ENCODE results near the gene GULP1.

GULP1 gene

GRCh38 chr2:188365058-188365641, 73.5 kb downstream of the GULP1 start:
- peak; percentile 31 for FAIRE-seq
- no peak for DNase-seq (ENCODE audit: insufficient read length, low spot score)

DNA sequence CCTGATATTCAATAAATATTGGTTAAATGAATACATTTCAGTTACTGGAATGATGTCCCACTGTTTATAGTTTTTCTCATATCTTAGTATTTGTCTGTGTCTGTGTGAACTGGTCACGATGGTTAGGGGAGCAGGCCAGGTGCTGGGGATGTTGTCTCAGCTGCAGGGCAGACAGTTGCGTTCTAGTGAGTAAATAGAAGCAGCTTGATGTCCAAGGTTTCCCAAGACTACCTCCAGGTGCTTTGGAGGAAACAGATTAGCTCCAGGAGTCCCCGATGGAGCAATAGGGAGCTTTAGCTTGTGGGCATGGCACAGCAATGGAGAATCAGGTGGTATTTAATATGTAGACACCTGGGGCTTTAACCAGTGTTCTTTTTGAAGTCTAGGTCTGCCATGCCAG, 75.5 kb downstream of the GULP1 start:
- DNase-seq (ENCODE audit: insufficient read length, low spot score) (no peak), FAIRE-seq (no peak)

GRCh38 chr2:188369365-188369764, 77.7 kb downstream of the GULP1 start:
- FAIRE-seq (peak; percentile 80), DNase-seq (ENCODE audit: insufficient read length, low spot score) (peak; percentile 63)

DNA sequence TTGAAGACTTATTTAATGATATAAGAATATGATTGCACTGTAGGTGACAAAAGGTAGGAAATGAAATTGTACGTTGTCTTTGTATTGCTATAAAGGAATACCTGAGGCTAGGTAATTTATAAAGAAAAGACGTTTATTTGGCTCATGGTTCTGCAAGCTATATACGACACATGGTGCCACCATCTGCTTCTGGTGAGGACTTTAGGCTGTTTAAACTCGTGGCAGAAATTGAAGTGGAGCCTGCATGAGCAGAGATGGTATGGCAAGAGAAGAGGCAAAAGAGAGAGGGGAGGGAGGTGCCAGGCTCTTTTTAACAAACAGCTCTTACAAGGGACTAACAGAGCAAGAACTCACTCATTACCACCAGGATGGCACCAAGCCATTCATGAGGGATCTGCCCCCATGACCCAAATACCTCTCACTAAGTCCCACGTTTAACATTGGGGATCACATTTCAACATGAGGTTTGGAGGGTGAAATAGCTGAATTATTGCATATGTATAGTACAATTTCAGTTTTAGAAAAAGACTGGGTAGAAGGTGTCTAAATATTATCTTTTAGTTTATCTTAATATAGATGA, 86.8 kb downstream of the GULP1 start:
- DNase-seq (ENCODE audit: insufficient read length, low spot score) (no peak), FAIRE-seq (no peak)

- no peak for DNase-seq (ENCODE audit: insufficient read length, low spot score)
- no peak for FAIRE-seq
Observed at GRCh38 chr2:188379748-188380147, 88.1 kb downstream of the GULP1 start.

DNA sequence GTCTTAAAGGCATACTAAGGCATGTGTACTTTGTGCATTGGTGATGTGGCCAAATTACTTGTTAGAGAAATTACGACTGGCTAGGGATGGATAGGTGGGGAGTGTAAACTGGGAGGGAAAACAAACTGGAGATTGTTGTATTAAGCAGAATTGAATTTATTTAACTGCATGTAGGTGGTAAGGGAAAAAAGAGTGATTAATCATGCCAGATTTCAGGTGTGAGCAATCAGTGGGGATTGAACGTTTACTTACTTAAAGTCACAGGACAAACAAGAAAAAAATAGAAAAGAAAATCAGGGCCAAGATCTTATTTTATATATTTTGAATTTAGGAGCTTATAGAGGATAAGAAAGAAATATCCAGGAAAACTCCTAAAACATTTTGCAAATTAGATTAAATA, 88.6 kb downstream of the GULP1 start:
- FAIRE-seq (peak; percentile 51), DNase-seq (ENCODE audit: insufficient read length, low spot score) (no peak)

GRCh38 chr2:188381614-188382013, 89.9 kb downstream of the GULP1 start:
- peak; percentile 62 for FAIRE-seq
- peak; percentile 29 for DNase-seq (ENCODE audit: insufficient read length, low spot score)

GRCh38 chr2:188382107-188382506, 90.4 kb downstream of the GULP1 start:
- DNase-seq (ENCODE audit: insufficient read length, low spot score) (no peak), FAIRE-seq (no peak)

- DNase-seq (ENCODE audit: insufficient read length, low spot score) = no peak
- no peak for FAIRE-seq
Observed at GRCh38 chr2:188383158-188383557, 91.5 kb downstream of the GULP1 start.

GRCh38 chr2:188385857-188386256, 94.2 kb downstream of the GULP1 start:
- DNase-seq (ENCODE audit: insufficient read length, low spot score) = no peak
- peak; percentile 20 for FAIRE-seq

- no peak for FAIRE-seq
Observed at GRCh38 chr2:188388831-188389230, 97.2 kb downstream of the GULP1 start.

GRCh38 chr2:188391354-188391753, 99.7 kb downstream of the GULP1 start:
- DNase-seq (ENCODE audit: insufficient read length, low spot score) = no peak

More at GRCh38 chr2:188388831-188389230, 97.2 kb downstream of the GULP1 start:
- no peak for DNase-seq (ENCODE audit: insufficient read length, low spot score)

GRCh38 chr2:188394931-188395472, 103.3 kb downstream of the GULP1 start:
- no peak for DNase-seq (ENCODE audit: insufficient read length, low spot score)
- peak; percentile 80 for FAIRE-seq

More at GRCh38 chr2:188391354-188391753, 99.7 kb downstream of the GULP1 start:
- no peak for FAIRE-seq

- FAIRE-seq (no peak), DNase-seq (ENCODE audit: insufficient read length, low spot score) (no peak)
Observed at GRCh38 chr2:188395903-188396689, 104.4 kb downstream of the GULP1 start.

DNA sequence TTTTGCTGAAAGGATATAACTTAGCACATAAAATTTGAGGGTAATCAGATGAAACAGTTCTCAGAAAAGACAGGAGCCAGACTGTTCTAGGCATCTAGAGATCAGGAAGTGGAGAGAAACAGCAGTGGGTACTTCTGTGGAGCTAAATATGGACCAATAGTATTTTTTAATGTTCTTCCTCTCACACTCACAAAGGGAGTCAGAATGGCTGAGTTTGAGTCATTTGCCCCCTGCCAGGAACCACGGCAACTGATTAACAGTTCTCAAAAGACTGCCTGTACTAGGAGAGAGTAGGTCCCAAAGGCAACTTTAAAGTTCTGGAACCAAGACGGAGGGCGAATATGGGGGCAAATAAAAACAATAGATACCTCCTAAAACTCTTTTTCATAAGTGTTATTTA, 107.5 kb downstream of the GULP1 start:
- DNase-seq (ENCODE audit: insufficient read length, low spot score) = no peak
- no peak for FAIRE-seq

DNA sequence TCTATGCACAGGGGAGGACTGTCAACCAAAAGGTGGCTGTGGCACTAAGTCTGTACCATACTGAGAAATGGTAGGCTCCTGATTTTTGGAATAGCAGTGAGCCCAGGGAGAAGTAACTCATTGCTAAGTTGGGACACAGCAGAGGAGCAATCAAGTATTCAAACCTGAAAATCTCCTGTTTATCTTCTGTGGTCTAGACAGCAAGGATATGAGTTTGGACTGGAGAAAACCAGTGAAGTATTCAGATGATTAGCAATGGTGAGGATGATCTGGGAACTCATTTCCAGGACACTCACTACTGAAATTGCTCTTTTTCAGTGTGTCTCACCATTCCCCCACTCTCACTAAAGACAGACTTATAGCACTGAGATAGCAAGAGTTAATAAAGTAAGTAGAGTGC, 112.0 kb downstream of the GULP1 start:
- FAIRE-seq = no peak

DNA sequence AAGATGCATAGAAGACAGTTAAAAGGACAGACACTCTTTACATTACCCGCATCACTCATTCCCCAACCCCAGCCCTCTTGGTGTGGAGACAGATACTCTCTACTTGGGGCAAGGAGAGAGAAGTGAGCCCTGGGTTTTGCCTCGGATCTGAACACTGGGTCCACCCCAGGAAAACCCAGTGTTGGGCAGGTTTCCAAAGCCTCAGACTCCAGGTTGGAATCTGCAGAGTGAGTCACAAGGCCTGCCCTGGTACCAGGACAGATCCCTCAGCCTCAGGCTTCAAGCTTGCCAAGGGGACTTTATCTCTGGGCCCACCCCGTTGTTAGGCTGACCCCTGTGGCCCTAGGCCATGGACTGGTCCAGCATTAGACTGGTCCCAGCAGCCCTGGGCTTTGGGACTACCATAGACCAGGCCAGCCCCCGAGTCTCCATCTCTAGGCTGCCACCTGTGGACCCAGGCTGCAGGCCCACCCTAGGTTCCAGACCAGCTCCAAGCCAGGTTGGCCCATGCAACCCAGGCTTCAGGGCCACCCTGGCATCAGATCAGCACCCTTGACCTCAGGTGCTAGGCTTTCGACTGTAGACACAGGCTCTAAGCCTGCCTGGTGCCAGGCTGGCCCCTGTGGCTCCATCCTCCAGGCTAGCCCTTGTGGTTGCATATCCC, 112.8 kb downstream of the GULP1 start:
- no peak for DNase-seq (ENCODE audit: insufficient read length, low spot score)
- FAIRE-seq = peak; percentile 36

More for the DNA sequence above, 112.0 kb downstream of the GULP1 start:
- no peak for DNase-seq (ENCODE audit: insufficient read length, low spot score)

DNA sequence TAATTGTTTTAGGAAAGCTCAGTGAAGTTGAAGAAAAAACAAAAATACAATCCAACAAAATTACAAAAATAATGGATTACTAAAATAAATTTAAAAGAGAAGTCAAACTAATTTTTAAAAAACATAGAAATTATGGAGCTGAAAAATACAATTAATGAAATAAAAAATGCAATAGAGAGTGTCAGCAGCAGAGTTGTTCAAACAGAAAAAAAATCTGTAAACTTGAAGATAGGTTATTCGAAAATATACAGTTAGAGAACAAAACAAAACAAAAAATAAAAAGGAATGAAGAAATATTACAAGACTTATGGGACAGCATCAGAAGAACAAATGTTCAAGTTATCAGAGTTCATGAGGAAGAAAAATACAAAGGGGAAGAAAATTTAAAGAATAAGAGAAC, 114.7 kb downstream of the GULP1 start:
- no peak for DNase-seq (ENCODE audit: insufficient read length, low spot score)
- no peak for FAIRE-seq

DNA sequence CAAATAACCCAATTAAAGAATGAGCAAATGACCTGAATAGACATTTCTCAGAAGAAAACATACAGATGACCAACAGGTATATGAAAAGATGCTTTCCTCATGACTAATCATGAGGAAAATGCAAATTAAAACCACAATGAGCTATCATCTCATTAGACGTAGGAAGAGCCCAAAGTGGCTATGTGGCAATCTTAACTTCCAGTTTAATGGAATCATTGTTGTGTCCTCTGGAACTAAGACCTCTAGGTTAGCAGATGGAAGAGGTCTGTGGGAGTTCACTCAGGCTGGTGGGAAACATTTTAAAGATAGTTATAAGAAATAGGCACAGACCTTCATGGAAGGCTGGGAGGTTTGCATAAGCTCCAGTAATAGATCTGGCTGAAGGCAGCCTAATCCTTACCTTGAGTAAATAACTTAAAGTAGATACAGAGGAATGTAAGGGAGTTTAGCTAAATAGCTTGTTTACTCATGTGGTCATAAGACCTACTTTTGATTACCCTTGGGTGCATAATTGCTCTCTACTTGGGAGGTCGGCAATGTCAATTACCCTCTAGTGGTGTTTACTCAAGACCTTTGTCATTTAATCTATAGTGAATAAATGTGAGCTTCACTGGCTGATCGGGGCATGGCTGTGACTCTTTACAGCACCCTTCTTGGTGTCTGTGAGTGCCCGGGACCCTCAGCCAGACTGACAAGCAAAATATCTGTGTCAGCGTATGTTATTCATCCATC, 119.0 kb downstream of the GULP1 start:
- FAIRE-seq (peak; percentile 23), DNase-seq (ENCODE audit: insufficient read length, low spot score) (no peak)

- peak; percentile 9 for FAIRE-seq
- no peak for DNase-seq (ENCODE audit: insufficient read length, low spot score)
Observed at GRCh38 chr2:188412190-188412589, 120.5 kb downstream of the GULP1 start.

All from HTR-8/SVneo (cell line).